BE2C (cell line): ENCODE data around the gene ARHGAP42.

Experiments used
- DNase-seq: peaks from one replicate; pipeline ENCODE4 v3.0.0-alpha.2; 2020
- H3K27me3 ChIP-seq: fragments of 250-450 bp; sonication (Bioruptor Pico); 2 replicates; pipeline ENCODE4 v1.5.1; 2020; ENCODE audit warnings: mild to moderate bottlenecking
- H3K36me3 ChIP-seq: fragments of 250-450 bp; sonication (Bioruptor Pico); 2 replicates; pipeline ENCODE4 v1.5.1; 2020; ENCODE audit warnings: mild to moderate bottlenecking
- H3K4me1 ChIP-seq: fragments of 250-450 bp; sonication (Bioruptor Pico); 2 replicates; pipeline ENCODE4 v1.5.1; 2020
- H3K4me3 ChIP-seq: 2 replicates; pipeline ENCODE4 v1.5.1; 2011; ENCODE audit warnings: low read depth, low read length
- H3K9me3 ChIP-seq: fragments of 250-450 bp; sonication (Bioruptor Pico); 2 replicates; pipeline ENCODE4 v1.5.1; 2020
- CTCF ChIP-seq: IDR thresholded peaks from 2 replicates; pipeline ENCODE4 v1.5.1; 2012; ENCODE audit warnings: mild to moderate bottlenecking, low read depth, low read length

ARHGAP42 gene

GRCh38 chr11:100790073-100790472 is 103.0 kb downstream of the ARHGAP42 start:
- Histone ChIP-seq H3K27me3 (no peaks in the 10 kb centered on the region), H3K36me3 (no peaks in the 10 kb centered on the region), H3K9me3 (no peaks in the 10 kb centered on the region; the same call in 1 of the 2 replicates), H3K4me1 (peaks cover 15% of the 10 kb centered on the region), H3K4me3 (no peak overlapping the region)
- no peak for TF ChIP-seq CTCF
- no peak for DNase-seq

GRCh38 chr11:100791103-100791502 is 104.0 kb downstream of the ARHGAP42 start:
- no peaks in the 10 kb centered on the region for H3K27me3 ChIP-seq
- DNase-seq: no peak
- TF ChIP-seq CTCF: no peak
- no peaks in the 10 kb centered on the region; the same call in 1 of the 2 replicates for H3K9me3 ChIP-seq
- no peaks in the 10 kb centered on the region for H3K36me3 ChIP-seq
- peaks cover 11% of the 10 kb centered on the region; the same call in 1 of the 2 replicates for H3K4me1 ChIP-seq
- no peak overlapping the region for H3K4me3 ChIP-seq

GRCh38 chr11:100791860-100792259 is 104.8 kb downstream of the ARHGAP42 start:
- no peaks in the 10 kb centered on the region; the same call in 1 of the 2 replicates for H3K9me3 ChIP-seq
- peaks cover 11% of the 10 kb centered on the region; the same call in 1 of the 2 replicates for H3K4me1 ChIP-seq
- DNase-seq: peak; percentile 33
- no peak for TF ChIP-seq CTCF
- H3K36me3 ChIP-seq: no peaks in the 10 kb centered on the region
- H3K4me3 ChIP-seq: no peak overlapping the region
- no peaks in the 10 kb centered on the region for H3K27me3 ChIP-seq

- Histone ChIP-seq H3K27me3 (no peaks in the 10 kb centered on the region), H3K9me3 (no peaks in the 10 kb centered on the region; the same call in 1 of the 2 replicates), H3K36me3 (no peaks in the 10 kb centered on the region), H3K4me1 (peaks cover 11% of the 10 kb centered on the region; the same call in 1 of the 2 replicates), H3K4me3 (no peak overlapping the region)
- DNase-seq: no peak
- TF ChIP-seq CTCF: no peak
Measured at GRCh38 chr11:100793525-100793924, 106.4 kb downstream of the ARHGAP42 start.

GRCh38 chr11:100794446-100794845 is 107.4 kb downstream of the ARHGAP42 start:
- no peaks in the 10 kb centered on the region for H3K27me3 ChIP-seq
- TF ChIP-seq CTCF: no peak
- no peaks in the 10 kb centered on the region; the same call in 1 of the 2 replicates for H3K9me3 ChIP-seq
- no peak for DNase-seq
- H3K36me3 ChIP-seq: no peaks in the 10 kb centered on the region
- peaks cover 11% of the 10 kb centered on the region; the same call in 1 of the 2 replicates for H3K4me1 ChIP-seq
- no peak overlapping the region for H3K4me3 ChIP-seq

GRCh38 chr11:100799445-100799844 is 112.4 kb downstream of the ARHGAP42 start:
- DNase-seq: no peak
- Histone ChIP-seq H3K36me3 (no peaks in the 10 kb centered on the region), H3K27me3 (no peaks in the 10 kb centered on the region), H3K4me3 (no peak overlapping the region), H3K4me1 (peaks cover 5% of the 10 kb centered on the region; the same call in 1 of the 2 replicates), H3K9me3 (no peaks in the 10 kb centered on the region)
- no peak for TF ChIP-seq CTCF
